Mesodermal cell (in vitro differentiated cells): ENCODE measurements around the gene SYT2.
"Not testable (repeated sequence)": the region's sequence is repeated elsewhere in the genome, so short reads cannot be mapped to it uniquely, and the experiment has no call there.

Source experiments
- H3K27ac ChIP-seq: 2 replicates; pipeline ENCODE4 v1.7.0; 2013; ENCODE audit warnings: mild to moderate bottlenecking, low read depth, low read length, moderate library complexity; ENCODE audit not compliant: severe bottlenecking
- H3K36me3 ChIP-seq: 2 replicates; pipeline ENCODE4 v1.7.1; 2013; ENCODE audit warnings: mild to moderate bottlenecking, low read length, moderate library complexity; ENCODE audit not compliant: control insufficient read depth, insufficient read depth
- H3K4me1 ChIP-seq: one replicate; pipeline ENCODE4 v1.7.1; 2013; ENCODE audit warnings: mild to moderate bottlenecking, low read length; ENCODE audit not compliant: insufficient read depth, control insufficient read depth, poor library complexity, severe bottlenecking
- H3K4me3 ChIP-seq: 2 replicates; pipeline ENCODE4 v1.7.0; 2013; ENCODE audit warnings: low read length, control low read depth, mild to moderate bottlenecking; ENCODE audit not compliant: insufficient read depth, poor library complexity, severe bottlenecking; ENCODE audit errors: extremely low read depth
- H3K9me3 ChIP-seq: 2 replicates; pipeline ENCODE4 v1.7.1; 2013; ENCODE audit warnings: mild to moderate bottlenecking, low read length, moderate library complexity; ENCODE audit not compliant: control insufficient read depth
- WGBS, 2 experiments: methylation state at CpG; one replicate each; pipeline ENCODE4 v1.1.5; 2013; ENCODE audit warnings: missing lambda C conversion rate in 2 of 2; ENCODE audit not compliant: insufficient coverage in 2 of 2; 5-methylcytosine and 5-hydroxymethylcytosine counted together

The SYT2 gene

DNA sequence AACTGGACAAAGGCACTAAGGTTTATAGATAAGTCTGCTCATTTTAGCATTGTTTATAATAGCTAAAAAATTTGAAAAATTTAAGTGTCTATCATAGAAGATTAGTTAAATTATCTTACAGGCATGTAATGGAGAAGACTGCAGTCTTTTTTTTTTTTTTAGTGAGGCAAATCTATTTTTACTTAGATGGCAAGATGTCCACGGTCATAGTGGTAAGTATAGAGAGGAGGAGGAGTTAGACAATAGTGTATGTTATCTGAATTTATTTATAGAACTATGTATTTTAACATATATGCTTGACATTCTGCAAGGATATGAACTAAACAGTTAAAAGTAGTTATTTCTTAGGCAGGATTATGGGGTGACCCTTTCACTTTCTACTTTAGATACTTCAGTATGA is 149.0 kb downstream of the SYT2 start:
- H3K9me3 ChIP-seq: no peaks in the 10 kb centered on the region
- no peak overlapping the region for H3K4me3 ChIP-seq
- WGBS, 2 experiments: no CpG with 5 or more reads among the region's 1 CpG
- peaks cover 4% of the 10 kb centered on the region for H3K4me1 ChIP-seq
- H3K27ac ChIP-seq: no peak overlapping the region
- no peaks in the 10 kb centered on the region for H3K36me3 ChIP-seq

GRCh38 chr1:202557662-202558061 is 152.6 kb downstream of the SYT2 start:
- H3K27ac ChIP-seq, H3K4me1 ChIP-seq, H3K36me3 ChIP-seq, H3K9me3 ChIP-seq, H3K4me3 ChIP-seq: not testable (repeated sequence)
- no CpG with 5 or more reads among the region's 1 CpG for WGBS, 2 experiments

DNA sequence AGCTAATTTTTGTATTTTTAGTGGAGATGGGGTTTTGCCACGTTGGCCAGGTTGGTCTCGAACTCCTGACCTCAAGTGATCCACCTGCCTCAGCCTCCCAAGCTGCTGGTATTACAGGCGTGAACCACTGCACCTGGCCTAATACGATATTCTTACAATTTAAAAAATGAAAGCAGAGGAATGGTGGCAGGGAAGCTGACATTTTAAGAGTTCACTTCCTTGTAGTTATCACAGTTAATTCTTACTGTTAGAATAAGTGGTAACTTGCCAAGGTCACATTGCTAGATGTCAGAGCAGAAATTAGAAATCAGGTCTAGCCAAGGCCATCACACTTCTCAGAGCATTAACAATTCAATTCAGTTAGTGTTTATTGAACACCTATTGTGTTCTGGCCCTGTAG is 154.2 kb downstream of the SYT2 start:
- not testable (repeated sequence) for H3K9me3 ChIP-seq

GRCh38 chr1:202554619-202555018 is 155.6 kb downstream of the SYT2 start:
- not testable (repeated sequence) for H3K4me1 ChIP-seq, H3K4me3 ChIP-seq, H3K36me3 ChIP-seq, H3K27ac ChIP-seq, H3K9me3 ChIP-seq
- WGBS, 2 experiments: 86% methylated on average over 1 of the region's 4 CpGs; no CpG with 5 or more reads in 1 of the 2 experiments

More for the DNA sequence above, 154.2 kb downstream of the SYT2 start:
- not testable (repeated sequence) for H3K36me3 ChIP-seq, H3K4me3 ChIP-seq, H3K4me1 ChIP-seq, H3K27ac ChIP-seq
- WGBS, 2 experiments: 100% methylated on average over 1 of the region's 4 CpGs; no CpG with 5 or more reads in 1 of the 2 experiments

DNA sequence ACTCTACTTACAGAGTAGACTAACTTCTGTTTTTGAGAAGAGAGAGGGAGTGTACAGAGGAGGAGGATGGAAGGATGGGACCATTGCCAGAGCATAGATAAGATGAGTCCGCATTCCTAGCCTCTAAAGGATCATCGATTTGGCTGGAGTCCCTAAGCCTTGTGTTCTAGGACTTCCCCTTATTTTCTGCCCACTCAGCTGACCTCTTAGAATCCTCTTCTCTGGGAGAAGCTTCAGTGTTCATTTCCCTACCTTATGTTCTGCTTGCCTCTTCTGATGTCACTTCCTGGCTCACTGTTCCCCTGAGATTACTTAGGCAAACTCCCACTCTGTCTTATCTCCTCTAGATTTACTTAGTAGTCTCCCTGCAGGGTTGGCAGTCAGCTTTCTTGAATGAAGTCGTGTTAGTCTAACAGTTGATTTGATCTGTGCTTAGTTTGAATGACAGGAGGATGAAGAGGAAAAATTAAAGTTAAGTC is 156.7 kb downstream of the SYT2 start:
- peak overlapping the region; percentile 18 for H3K27ac ChIP-seq
- no peaks in the 10 kb centered on the region for H3K9me3 ChIP-seq
- H3K4me1 ChIP-seq: peaks cover 3% of the 10 kb centered on the region
- 82 to 87% methylated on average over 2 of the region's 3 CpGs for WGBS, 2 experiments
- no peaks in the 10 kb centered on the region for H3K36me3 ChIP-seq
- no peak overlapping the region for H3K4me3 ChIP-seq

DNA sequence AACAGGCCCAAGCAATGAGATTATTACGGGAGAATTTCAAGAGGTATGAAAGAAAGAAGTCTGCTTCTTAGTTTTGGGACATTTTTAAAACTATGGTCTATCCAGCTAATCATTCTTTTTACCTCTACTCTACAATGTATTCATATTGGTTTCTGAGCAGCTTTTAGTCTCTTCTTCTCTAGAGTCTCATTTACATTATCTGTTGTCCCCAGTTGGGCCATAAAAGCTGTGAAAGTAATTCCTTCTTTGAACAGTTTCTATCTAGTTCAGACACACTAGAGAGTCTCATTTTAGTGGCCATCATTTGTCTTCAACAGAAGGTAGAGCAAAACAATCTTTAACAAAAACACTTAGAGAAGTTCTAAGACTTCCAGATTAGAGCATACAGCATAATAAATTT is 157.2 kb downstream of the SYT2 start:
- WGBS, 2 experiments: no CpG with 5 or more reads among the region's 1 CpG
- peak overlapping the region; percentile 66 for H3K27ac ChIP-seq
- H3K4me1 ChIP-seq, H3K4me3 ChIP-seq, H3K9me3 ChIP-seq, H3K36me3 ChIP-seq: not testable (repeated sequence)

DNA sequence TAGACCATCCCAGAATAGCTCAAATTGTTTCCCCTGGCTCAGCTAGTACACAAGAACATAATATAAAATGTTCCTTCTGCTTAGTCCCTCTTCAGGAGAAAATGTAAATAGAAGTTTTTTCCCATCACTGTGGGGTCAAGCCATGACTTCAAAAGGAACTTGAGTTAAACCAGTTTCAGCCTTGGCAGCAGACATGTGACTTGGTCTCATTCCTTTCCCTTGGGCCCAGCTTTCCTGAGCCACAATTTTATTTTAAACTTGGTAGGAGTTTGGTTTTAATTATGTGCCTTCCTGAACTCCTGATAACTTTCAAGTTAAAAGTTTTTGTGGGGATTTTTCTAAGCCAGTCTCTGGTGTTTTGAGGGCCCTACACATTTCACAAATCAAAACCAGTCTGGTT is 157.6 kb downstream of the SYT2 start:
- H3K4me3 ChIP-seq, H3K36me3 ChIP-seq, H3K4me1 ChIP-seq, H3K9me3 ChIP-seq: not testable (repeated sequence)
- H3K27ac ChIP-seq: peak overlapping the region; percentile 66

DNA sequence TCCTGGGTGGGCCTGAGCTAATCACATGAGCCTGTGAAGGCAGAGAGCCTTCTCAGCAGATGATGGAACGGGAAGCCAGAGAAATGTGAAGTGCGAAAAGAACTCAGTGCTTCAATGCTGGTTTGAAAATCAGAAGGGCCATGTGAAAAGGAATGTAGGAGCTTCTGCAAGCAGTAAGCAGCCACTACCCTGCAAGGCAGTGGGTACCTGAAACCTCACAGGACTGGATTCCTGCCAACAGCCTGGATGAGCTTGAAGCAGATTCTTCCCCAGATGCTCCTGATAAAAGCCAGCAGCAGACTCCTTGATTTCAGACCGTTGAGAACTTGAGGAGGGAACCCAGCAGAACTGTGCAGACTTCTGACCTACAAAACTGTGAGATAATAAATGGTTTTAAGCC is 158.6 kb downstream of the SYT2 start:
- H3K4me3 ChIP-seq: no peak overlapping the region
- no peaks in the 10 kb centered on the region for H3K9me3 ChIP-seq
- no peak overlapping the region for H3K27ac ChIP-seq
- H3K36me3 ChIP-seq: no peaks in the 10 kb centered on the region
- peaks cover 5% of the 10 kb centered on the region for H3K4me1 ChIP-seq
- WGBS, 2 experiments: 80 to 90% methylated on average over 1 to 3 of the region's 3 CpGs

DNA sequence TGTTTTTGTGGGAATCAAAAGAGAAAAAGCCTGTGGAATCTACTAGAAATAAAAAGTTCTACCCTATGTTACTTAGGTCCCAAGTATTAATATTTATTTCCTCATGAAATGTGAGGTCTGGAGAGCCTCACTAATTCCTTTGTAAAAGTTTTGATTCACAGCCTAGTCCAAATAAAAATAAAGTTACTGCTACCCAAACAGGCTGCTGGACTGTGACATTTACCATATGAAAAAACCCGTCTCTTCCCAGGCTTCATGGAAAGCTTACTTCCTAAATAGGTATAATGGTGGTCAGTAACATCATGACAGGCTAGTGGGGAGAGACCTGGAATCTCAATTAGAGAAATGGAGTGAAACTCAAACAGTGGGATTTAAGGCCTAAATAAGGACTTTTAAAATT is 160.2 kb downstream of the SYT2 start:
- not testable (repeated sequence) for H3K27ac ChIP-seq, H3K4me3 ChIP-seq, H3K36me3 ChIP-seq, H3K9me3 ChIP-seq
- WGBS, 2 experiments: no CpG with 5 or more reads among the region's 1 CpG
- peaks cover 11% of the 10 kb centered on the region for H3K4me1 ChIP-seq

DNA sequence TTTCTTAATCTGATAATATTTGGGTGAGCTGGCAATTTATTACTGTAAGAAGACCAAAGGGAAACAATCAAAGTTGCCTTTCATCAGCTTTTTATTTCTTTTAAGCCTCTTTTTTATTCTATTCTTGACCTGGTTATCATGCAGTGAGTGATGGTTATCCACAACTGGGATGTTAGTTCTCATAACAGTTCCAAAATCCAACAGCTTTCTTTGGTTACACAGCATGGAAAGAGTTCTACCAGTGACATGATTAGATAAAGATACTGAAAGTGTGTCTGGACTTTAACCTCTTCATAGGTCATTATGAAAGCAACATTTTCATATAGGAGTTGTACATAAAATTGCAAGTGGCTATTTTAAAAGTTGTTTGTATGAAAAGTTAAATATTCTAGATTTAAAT is 163.0 kb downstream of the SYT2 start:
- no peak overlapping the region for H3K4me3 ChIP-seq
- peaks cover 11% of the 10 kb centered on the region for H3K4me1 ChIP-seq
- H3K36me3 ChIP-seq: no peaks in the 10 kb centered on the region
- H3K9me3 ChIP-seq: no peaks in the 10 kb centered on the region
- no peak overlapping the region for H3K27ac ChIP-seq

DNA sequence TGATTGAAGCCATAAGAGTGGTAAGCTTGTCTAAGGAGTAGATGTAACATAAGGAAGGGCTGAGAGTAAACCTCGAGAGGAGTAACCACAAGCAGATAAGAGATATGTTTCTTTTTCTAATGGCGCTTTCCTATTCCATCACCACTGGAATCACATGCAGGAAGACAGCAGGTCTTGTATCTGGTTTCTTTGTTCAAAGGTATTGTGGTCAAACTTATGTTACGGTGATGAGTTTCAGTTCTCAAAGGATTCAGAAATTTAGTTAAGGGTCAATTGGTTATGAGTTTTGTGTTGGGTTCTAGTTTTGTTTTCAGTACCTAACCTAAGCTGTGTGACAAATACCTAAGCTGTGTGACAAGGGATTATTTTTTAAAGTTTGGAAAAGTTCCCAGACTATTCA is 163.5 kb downstream of the SYT2 start:
- H3K9me3 ChIP-seq, H3K36me3 ChIP-seq, H3K4me3 ChIP-seq, H3K27ac ChIP-seq: not testable (repeated sequence)
- no CpG with 5 or more reads among the region's 3 CpGs for WGBS, 2 experiments
- H3K4me1 ChIP-seq: peaks cover 11% of the 10 kb centered on the region

GRCh38 chr1:202546377-202546776 is 163.9 kb downstream of the SYT2 start:
- H3K36me3 ChIP-seq, H3K27ac ChIP-seq, H3K9me3 ChIP-seq, H3K4me3 ChIP-seq, H3K4me1 ChIP-seq: not testable (repeated sequence)
- WGBS, 2 experiments: 89 to 100% methylated on average over 1 to 2 of the region's 3 CpGs
